ENCODE data around the gene PEMT.

DNA sequence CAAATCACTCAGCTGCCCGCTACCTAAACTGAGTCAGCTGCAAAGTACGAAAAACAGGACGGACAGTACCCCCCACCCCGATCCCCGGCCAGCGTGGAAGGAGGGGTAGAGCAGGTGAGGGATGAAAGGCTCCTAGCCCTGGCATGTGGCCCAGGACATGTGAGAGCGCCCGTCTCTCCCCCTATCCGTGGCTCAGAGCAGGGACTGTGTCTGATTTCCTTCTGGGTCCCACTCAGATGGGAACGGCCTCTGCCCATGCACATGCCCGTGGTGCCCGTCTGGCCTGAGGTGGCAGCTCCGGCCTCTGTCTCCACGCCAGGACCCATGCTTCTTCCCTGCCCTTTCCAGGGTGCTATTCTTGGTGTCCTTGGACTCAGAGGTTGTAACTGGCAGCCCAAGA is 65.1 kb downstream of the PEMT start:
- TF ChIP-seq POLR2A (IDR thresholded peaks at IDR 0.05) (no peak), POLR2AphosphoS5 (IDR thresholded peaks at IDR 0.05) (no peak)
- TF ChIP-seq, protein P1, sequence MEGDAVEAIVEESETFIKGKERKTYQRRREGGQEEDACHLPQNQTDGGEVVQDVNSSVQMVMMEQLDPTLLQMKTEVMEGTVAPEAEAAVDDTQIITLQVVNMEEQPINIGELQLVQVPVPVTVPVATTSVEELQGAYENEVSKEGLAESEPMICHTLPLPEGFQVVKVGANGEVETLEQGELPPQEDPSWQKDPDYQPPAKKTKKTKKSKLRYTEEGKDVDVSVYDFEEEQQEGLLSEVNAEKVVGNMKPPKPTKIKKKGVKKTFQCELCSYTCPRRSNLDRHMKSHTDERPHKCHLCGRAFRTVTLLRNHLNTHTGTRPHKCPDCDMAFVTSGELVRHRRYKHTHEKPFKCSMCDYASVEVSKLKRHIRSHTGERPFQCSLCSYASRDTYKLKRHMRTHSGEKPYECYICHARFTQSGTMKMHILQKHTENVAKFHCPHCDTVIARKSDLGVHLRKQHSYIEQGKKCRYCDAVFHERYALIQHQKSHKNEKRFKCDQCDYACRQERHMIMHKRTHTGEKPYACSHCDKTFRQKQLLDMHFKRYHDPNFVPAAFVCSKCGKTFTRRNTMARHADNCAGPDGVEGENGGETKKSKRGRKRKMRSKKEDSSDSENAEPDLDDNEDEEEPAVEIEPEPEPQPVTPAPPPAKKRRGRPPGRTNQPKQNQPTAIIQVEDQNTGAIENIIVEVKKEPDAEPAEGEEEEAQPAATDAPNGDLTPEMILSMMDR (IDR thresholded peaks at IDR 0.05 in 8 of 11, conservative IDR thresholded peaks at IDR 0.05 in 3 of 11), result no peak
